ENCODE measurements around the gene GM2A.

The GM2A gene

GRCh38 chr5:151214614-151215545, 38.1 kb upstream of the GM2A start:
- peak overlapping the region; percentile 75 for H3K4me3 ChIP-seq (ENCODE audit: low read depth, low read length)
- no peak for TF ChIP-seq CTCF (IDR thresholded peaks at IDR 0.05; ENCODE audit: borderline replicate concordance, insufficient read depth, low read depth, low read length)

- TF ChIP-seq CTCF (IDR thresholded peaks at IDR 0.05; ENCODE audit: borderline replicate concordance, insufficient read depth, low read depth, low read length): no peak
- peak overlapping the region; percentile 75 for H3K4me3 ChIP-seq (ENCODE audit: low read depth, low read length)
Observed at GRCh38 chr5:151215546-151215880, 37.5 kb upstream of the GM2A start.

- H3K4me3 ChIP-seq (ENCODE audit: low read depth, low read length): no peak overlapping the region
- TF ChIP-seq CTCF (IDR thresholded peaks at IDR 0.05; ENCODE audit: borderline replicate concordance, insufficient read depth, low read depth, low read length): no peak
Observed at GRCh38 chr5:151216781-151217180, 36.2 kb upstream of the GM2A start.

GRCh38 chr5:151218177-151218576, 34.8 kb upstream of the GM2A start:
- no peak overlapping the region for H3K4me3 ChIP-seq (ENCODE audit: low read depth, low read length)
- TF ChIP-seq CTCF (IDR thresholded peaks at IDR 0.05; ENCODE audit: borderline replicate concordance, insufficient read depth, low read depth, low read length): no peak

GRCh38 chr5:151219138-151219537, 33.8 kb upstream of the GM2A start:
- no peak overlapping the region for H3K4me3 ChIP-seq (ENCODE audit: low read depth, low read length)
- no peak for TF ChIP-seq CTCF (IDR thresholded peaks at IDR 0.05; ENCODE audit: borderline replicate concordance, insufficient read depth, low read depth, low read length)

- peak; percentile 38; the same call in 1 of the 2 replicates for TF ChIP-seq CTCF (IDR thresholded peaks at IDR 0.05; ENCODE audit: borderline replicate concordance, insufficient read depth, low read depth, low read length)
- H3K4me3 ChIP-seq (ENCODE audit: low read depth, low read length): no peak overlapping the region
Observed at GRCh38 chr5:151219789-151220188, 33.2 kb upstream of the GM2A start.

GRCh38 chr5:151221574-151221973, 31.4 kb upstream of the GM2A start:
- TF ChIP-seq CTCF (IDR thresholded peaks at IDR 0.05; ENCODE audit: borderline replicate concordance, insufficient read depth, low read depth, low read length): no peak
- H3K4me3 ChIP-seq (ENCODE audit: low read depth, low read length): peak overlapping the region; percentile 89

Measured in GM12875 (cell line).